ENCODE measurements around the gene ACAD9.
"Not testable (repeated sequence)": the region's sequence is repeated elsewhere in the genome, so short reads cannot be mapped to it uniquely, and the experiment has no call there.

ACAD9 gene

GRCh38 chr3:128914966-128915645, 35.7 kb downstream of the ACAD9 start:
- DNase-seq (ENCODE audit: low spot score) = no peak
- TF ChIP-seq CTCF (IDR thresholded peaks at IDR 0.05; ENCODE audit: extremely low read depth, missing control alignments) = no peak

- no peak for TF ChIP-seq CTCF (IDR thresholded peaks at IDR 0.05; ENCODE audit: extremely low read depth, missing control alignments)
- DNase-seq (ENCODE audit: low spot score) = no peak
Observed at GRCh38 chr3:128917291-128917690, 37.9 kb downstream of the ACAD9 start.

- TF ChIP-seq CTCF (IDR thresholded peaks at IDR 0.05; ENCODE audit: extremely low read depth, missing control alignments) = no peak
- DNase-seq (ENCODE audit: low spot score) = no peak
Observed at GRCh38 chr3:128919988-128920387, 40.6 kb downstream of the ACAD9 start.

GRCh38 chr3:128922804-128923459, 43.5 kb downstream of the ACAD9 start:
- no peak for TF ChIP-seq CTCF (IDR thresholded peaks at IDR 0.05; ENCODE audit: extremely low read depth, missing control alignments)
- no peak for DNase-seq (ENCODE audit: low spot score)

GRCh38 chr3:128923576-128923975, 44.2 kb downstream of the ACAD9 start:
- TF ChIP-seq CTCF (IDR thresholded peaks at IDR 0.05; ENCODE audit: extremely low read depth, missing control alignments) = no peak
- DNase-seq (ENCODE audit: low spot score) = no peak

- DNase-seq (ENCODE audit: low spot score) = not testable (repeated sequence)
Observed at GRCh38 chr3:128923986-128924385, 44.6 kb downstream of the ACAD9 start.

GRCh38 chr3:128929364-128929763, 49.9 kb downstream of the ACAD9 start:
- no peak for TF ChIP-seq CTCF (IDR thresholded peaks at IDR 0.05; ENCODE audit: extremely low read depth, missing control alignments)
- no peak for DNase-seq (ENCODE audit: low spot score)

- no peak for DNase-seq (ENCODE audit: low spot score)
- no peak for TF ChIP-seq CTCF (IDR thresholded peaks at IDR 0.05; ENCODE audit: extremely low read depth, missing control alignments)
Observed at GRCh38 chr3:128931046-128931445, 51.6 kb downstream of the ACAD9 start.
